GM23338 (cell line): ENCODE measurements around the gene KMT2E. TPM values are rescaled to one million over a fixed set of nuclear protein-coding genes. Genes with fewer than 3 reads are reported as not detected.

Experiments used
- ATAC-seq: fragments of 200-7000 bp; cut with Tn5 transposase; 3 replicates; pipeline ENCODE4 v1.9.1; 2020
- DNase-seq: peaks from one replicate; pipeline ENCODE4 v3.0.0-alpha.2; 2015; ENCODE audit warnings: low spot score
- H2AFZ ChIP-seq: fragments of 200-600 bp; sonication (generic); 2 replicates; pipeline ENCODE4 v1.8.0; 2016; ENCODE audit warnings: antibody characterized with exemption, mild to moderate bottlenecking, moderate library complexity
- H3F3A ChIP-seq: fragments of 200-600 bp; sonication (generic); replicated peaks from 2 replicates; pipeline ENCODE4 v1.8.0; 2017; ENCODE audit warnings: antibody characterized with exemption, mixed run types, low read depth
- H3K27ac ChIP-seq: fragments of 200-600 bp; sonication (generic); 2 replicates; pipeline ENCODE4 v1.6.1; 2016; ENCODE audit warnings: low read depth
- H3K27me3 ChIP-seq: fragments of 200-600 bp; sonication (generic); 2 replicates; pipeline ENCODE4 v1.8.0; 2016; ENCODE audit warnings: mild to moderate bottlenecking, mixed run types, moderate library complexity; ENCODE audit not compliant: insufficient read depth
- H3K36me3 ChIP-seq: fragments of 200-600 bp; sonication (generic); 2 replicates; pipeline ENCODE4 v1.8.0; 2016; ENCODE audit warnings: mild to moderate bottlenecking; ENCODE audit not compliant: insufficient read depth
- H3K4me1 ChIP-seq: fragments of 200-600 bp; sonication (generic); 2 replicates; pipeline ENCODE4 v1.8.0; 2016; ENCODE audit warnings: mild to moderate bottlenecking, moderate library complexity; ENCODE audit not compliant: insufficient read depth
- H3K4me2 ChIP-seq: fragments of 200-600 bp; sonication (generic); 2 replicates; pipeline ENCODE4 v1.7.1; 2017; ENCODE audit warnings: mixed run types
- H3K4me3 ChIP-seq: fragments of 200-600 bp; sonication (generic); 2 replicates; pipeline ENCODE4 v1.6.1; 2016; ENCODE audit warnings: mixed run types
- H3K79me2 ChIP-seq: fragments of 200-600 bp; sonication (generic); replicated peaks from 2 replicates; pipeline ENCODE4 v1.8.0; 2017; ENCODE audit warnings: mild to moderate bottlenecking; ENCODE audit not compliant: insufficient read depth
- H3K9me2 ChIP-seq: fragments of 200-600 bp; sonication (generic); 2 replicates; pipeline ENCODE4 v1.8.0; 2017; ENCODE audit not compliant: insufficient read depth
- H4K20me1 ChIP-seq: fragments of 200-600 bp; sonication (generic); replicated peaks from 2 replicates; pipeline ENCODE4 v1.8.0; 2017; ENCODE audit warnings: mild to moderate bottlenecking; ENCODE audit not compliant: insufficient read depth
- H3K27ac Mint-ChIP-seq: 2 replicates; pipeline ENCODE4 v1.8.0; 2020; ENCODE audit warnings: inconsistent platforms, mild to moderate bottlenecking, moderate library complexity, mixed read lengths
- H3K27me3 Mint-ChIP-seq: 3 replicates; pipeline ENCODE4 v1.8.0; 2022; ENCODE audit warnings: low read depth, mild to moderate bottlenecking, moderate library complexity, mixed read lengths, inconsistent platforms; ENCODE audit not compliant: insufficient read depth, poor library complexity
- H3K36me3 Mint-ChIP-seq: 3 replicates; pipeline ENCODE4 v1.8.0; 2021; ENCODE audit warnings: low read depth, mild to moderate bottlenecking, inconsistent platforms, moderate library complexity, mixed read lengths
- H3K4me1 Mint-ChIP-seq: 3 replicates; pipeline ENCODE4 v1.8.0; 2020; ENCODE audit warnings: mild to moderate bottlenecking, inconsistent platforms, mixed read lengths
- H3K4me3 Mint-ChIP-seq: 3 replicates; pipeline ENCODE4 v1.8.0; 2021; ENCODE audit warnings: moderate library complexity, mild to moderate bottlenecking, inconsistent platforms, mixed read lengths
- H3K9me3 Mint-ChIP-seq: 3 replicates; pipeline ENCODE4 v1.8.0; 2020; ENCODE audit warnings: moderate library complexity, mild to moderate bottlenecking, inconsistent platforms, mixed read lengths
- CREB1 ChIP-seq: fragments of 250-450 bp; sonication (Bioruptor Pico); IDR thresholded peaks from 2 replicates; pipeline ENCODE4 v1.5.0; 2020; ENCODE audit warnings: low read depth, mild to moderate bottlenecking, moderate library complexity
- EZH2 ChIP-seq: fragments of 200-600 bp; sonication (generic); IDR thresholded peaks from one replicate; pipeline ENCODE4 v1.8.0; 2017; ENCODE audit warnings: antibody characterized with exemption, mild to moderate bottlenecking, low read depth; ENCODE audit not compliant: unreplicated experiment
- EZH2phosphoT487 ChIP-seq: fragments of 200-600 bp; sonication (generic); IDR thresholded peaks from one replicate; pipeline ENCODE4 v1.8.1; 2018; ENCODE audit warnings: antibody characterized with exemption; ENCODE audit not compliant: unreplicated experiment
- JUNB ChIP-seq: IDR thresholded peaks from one replicate; pipeline ENCODE4 v1.6.1; 2016; ENCODE audit warnings: antibody characterized with exemption; ENCODE audit not compliant: unreplicated experiment
- NANOG ChIP-seq: IDR thresholded peaks from 2 replicates; pipeline ENCODE4 v1.6.1; 2016; ENCODE audit warnings: antibody characterized with exemption, borderline replicate concordance
- POLR2AphosphoS5 ChIP-seq: IDR thresholded peaks from 2 replicates; pipeline ENCODE4 v1.6.1; 2016; ENCODE audit warnings: antibody characterized with exemption, low read depth
- STAT1 ChIP-seq: IDR thresholded peaks from one replicate; pipeline ENCODE4 v1.6.1; 2016; ENCODE audit warnings: antibody characterized with exemption; ENCODE audit not compliant: unreplicated experiment
- ZNF114 ChIP-seq: fragments of 250-450 bp; sonication (Bioruptor Pico); IDR thresholded peaks from 2 replicates; pipeline ENCODE4 v1.5.0; 2020; ENCODE audit warnings: mild to moderate bottlenecking, moderate library complexity
- ZNF331 ChIP-seq: fragments of 250-450 bp; sonication (Bioruptor Pico); IDR thresholded peaks from 2 replicates; pipeline ENCODE4 v1.5.0; 2020; ENCODE audit warnings: low read depth, mild to moderate bottlenecking, moderate library complexity
- polyA plus RNA-seq: library from polyadenylated mRNA; unstranded; fragments of >200 nt; fragmentation: Nextera tagmentation; extraction: Ambion mirVana; gene quantifications from 2 replicates; pipeline ENCODE4 v1.2.1, GENCODE V29; 2016
- total RNA-seq: library from RNA; depleted of rRNA; stranded (reverse); fragments of >200 nt; shearing (Covaris generic); gene quantifications from 2 replicates; pipeline ENCODE4 v1.2.3, GENCODE V29; 2014
- TF ChIP-seq, protein P1 (sequence below): fragments of 250-450 bp; sonication (Bioruptor Pico); IDR thresholded peaks from 2 replicates; pipeline ENCODE4 v1.5.0; 2020; ENCODE audit warnings: mild to moderate bottlenecking, moderate library complexity
- TF ChIP-seq, protein P2 (sequence below): IDR thresholded peaks from 2 replicates; pipeline ENCODE4 v1.6.1; 2016; ENCODE audit warnings: antibody characterized with exemption
- TF ChIP-seq, protein P3 (sequence below), 2 experiments: fragments of 200-600 bp in 1 of 2; sonication (generic) in 1 of 2; conservative IDR thresholded peaks; 2 replicates each; pipeline versions ENCODE4 v1.5.1 to v1.6.1; 2016 to 2017; ENCODE audit warnings: antibody characterized with exemption in 2 of 2, low read depth in 2 of 2, mild to moderate bottlenecking in 2 of 2, moderate library complexity in 1 of 2
- TF ChIP-seq, protein P4 (sequence below): IDR thresholded peaks from one replicate; pipeline ENCODE4 v1.6.1; 2018; ENCODE audit warnings: antibody characterized with exemption; ENCODE audit not compliant: unreplicated experiment

KMT2E gene
- total and polyA plus RNA-seq, 2 experiments from 2014 or later, result 50.2 to 70.9 TPM

DNA sequence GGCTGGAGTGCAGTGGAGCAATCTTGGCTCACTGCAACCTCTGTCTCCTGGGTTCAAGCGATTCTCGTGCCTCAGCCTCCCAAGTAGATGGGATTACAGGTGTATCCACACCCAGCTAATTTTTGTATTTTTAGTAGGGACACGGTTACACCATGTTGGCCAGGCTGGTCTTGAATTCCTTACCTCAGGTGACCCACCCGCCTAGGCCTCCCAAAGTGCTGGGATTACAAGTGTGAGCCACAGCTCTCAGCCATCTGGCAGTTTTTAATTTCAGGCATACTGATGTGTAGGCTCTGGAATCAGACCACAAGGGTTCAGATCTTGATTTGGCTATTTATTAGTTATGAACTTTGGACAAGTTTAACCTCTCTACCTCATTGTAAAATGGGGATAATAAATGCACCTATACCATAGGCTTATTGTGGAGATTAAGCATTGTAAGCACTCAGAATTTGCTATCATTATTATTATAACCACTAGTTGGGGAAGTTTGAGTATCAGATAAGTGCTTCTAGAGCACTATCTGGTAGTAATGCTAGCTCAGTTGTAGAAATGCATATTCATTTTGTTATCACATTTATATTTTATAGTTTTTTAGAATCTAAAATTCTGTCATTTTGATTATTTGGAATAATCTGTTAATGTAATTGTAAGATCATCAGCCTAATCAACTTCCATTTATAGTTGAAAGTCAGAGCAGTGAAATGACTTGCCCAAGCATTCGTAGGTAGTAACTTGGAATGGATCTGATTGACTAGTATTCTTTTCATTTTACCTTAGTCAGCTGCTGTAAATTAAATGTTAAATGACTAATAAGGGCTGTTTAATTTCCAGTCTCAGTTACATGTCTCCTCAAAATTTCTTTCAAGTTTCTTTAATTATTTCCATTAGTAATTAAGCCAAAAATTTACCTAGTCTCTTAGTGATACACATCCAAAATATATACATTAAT is 22.5 kb downstream of the KMT2E start:
- H3K27me3 ChIP-seq, result no peaks in the 10 kb centered on the region
- no peak overlapping the region for H3K4me3 Mint-ChIP-seq
- no peak overlapping the region for H3K4me2 ChIP-seq
- 0 out of 2 replicates have a peak, but pooled peaks cover 4% of the 10 kb centered on the region for H3K36me3 ChIP-seq
- no peak overlapping the region for H3K27ac Mint-ChIP-seq
- no peak overlapping the region for H2AFZ ChIP-seq
- H3K27me3 Mint-ChIP-seq, result peaks cover 2% of the 10 kb centered on the region
- DNase-seq, result no peak
- H3K9me2 ChIP-seq, result no peaks in the 10 kb centered on the region
- peaks cover 8% of the 10 kb centered on the region; the same call in 2 of the 3 replicates for H3K36me3 Mint-ChIP-seq
- H3K4me1 Mint-ChIP-seq, result peaks cover 7% of the 10 kb centered on the region; the same call in 1 of the 3 replicates
- no peaks in the 10 kb centered on the region for H3K9me3 Mint-ChIP-seq
- no peak for TF ChIP-seq ZNF114 (CRISPR knock-in tag)
- TF ChIP-seq, protein P1, sequence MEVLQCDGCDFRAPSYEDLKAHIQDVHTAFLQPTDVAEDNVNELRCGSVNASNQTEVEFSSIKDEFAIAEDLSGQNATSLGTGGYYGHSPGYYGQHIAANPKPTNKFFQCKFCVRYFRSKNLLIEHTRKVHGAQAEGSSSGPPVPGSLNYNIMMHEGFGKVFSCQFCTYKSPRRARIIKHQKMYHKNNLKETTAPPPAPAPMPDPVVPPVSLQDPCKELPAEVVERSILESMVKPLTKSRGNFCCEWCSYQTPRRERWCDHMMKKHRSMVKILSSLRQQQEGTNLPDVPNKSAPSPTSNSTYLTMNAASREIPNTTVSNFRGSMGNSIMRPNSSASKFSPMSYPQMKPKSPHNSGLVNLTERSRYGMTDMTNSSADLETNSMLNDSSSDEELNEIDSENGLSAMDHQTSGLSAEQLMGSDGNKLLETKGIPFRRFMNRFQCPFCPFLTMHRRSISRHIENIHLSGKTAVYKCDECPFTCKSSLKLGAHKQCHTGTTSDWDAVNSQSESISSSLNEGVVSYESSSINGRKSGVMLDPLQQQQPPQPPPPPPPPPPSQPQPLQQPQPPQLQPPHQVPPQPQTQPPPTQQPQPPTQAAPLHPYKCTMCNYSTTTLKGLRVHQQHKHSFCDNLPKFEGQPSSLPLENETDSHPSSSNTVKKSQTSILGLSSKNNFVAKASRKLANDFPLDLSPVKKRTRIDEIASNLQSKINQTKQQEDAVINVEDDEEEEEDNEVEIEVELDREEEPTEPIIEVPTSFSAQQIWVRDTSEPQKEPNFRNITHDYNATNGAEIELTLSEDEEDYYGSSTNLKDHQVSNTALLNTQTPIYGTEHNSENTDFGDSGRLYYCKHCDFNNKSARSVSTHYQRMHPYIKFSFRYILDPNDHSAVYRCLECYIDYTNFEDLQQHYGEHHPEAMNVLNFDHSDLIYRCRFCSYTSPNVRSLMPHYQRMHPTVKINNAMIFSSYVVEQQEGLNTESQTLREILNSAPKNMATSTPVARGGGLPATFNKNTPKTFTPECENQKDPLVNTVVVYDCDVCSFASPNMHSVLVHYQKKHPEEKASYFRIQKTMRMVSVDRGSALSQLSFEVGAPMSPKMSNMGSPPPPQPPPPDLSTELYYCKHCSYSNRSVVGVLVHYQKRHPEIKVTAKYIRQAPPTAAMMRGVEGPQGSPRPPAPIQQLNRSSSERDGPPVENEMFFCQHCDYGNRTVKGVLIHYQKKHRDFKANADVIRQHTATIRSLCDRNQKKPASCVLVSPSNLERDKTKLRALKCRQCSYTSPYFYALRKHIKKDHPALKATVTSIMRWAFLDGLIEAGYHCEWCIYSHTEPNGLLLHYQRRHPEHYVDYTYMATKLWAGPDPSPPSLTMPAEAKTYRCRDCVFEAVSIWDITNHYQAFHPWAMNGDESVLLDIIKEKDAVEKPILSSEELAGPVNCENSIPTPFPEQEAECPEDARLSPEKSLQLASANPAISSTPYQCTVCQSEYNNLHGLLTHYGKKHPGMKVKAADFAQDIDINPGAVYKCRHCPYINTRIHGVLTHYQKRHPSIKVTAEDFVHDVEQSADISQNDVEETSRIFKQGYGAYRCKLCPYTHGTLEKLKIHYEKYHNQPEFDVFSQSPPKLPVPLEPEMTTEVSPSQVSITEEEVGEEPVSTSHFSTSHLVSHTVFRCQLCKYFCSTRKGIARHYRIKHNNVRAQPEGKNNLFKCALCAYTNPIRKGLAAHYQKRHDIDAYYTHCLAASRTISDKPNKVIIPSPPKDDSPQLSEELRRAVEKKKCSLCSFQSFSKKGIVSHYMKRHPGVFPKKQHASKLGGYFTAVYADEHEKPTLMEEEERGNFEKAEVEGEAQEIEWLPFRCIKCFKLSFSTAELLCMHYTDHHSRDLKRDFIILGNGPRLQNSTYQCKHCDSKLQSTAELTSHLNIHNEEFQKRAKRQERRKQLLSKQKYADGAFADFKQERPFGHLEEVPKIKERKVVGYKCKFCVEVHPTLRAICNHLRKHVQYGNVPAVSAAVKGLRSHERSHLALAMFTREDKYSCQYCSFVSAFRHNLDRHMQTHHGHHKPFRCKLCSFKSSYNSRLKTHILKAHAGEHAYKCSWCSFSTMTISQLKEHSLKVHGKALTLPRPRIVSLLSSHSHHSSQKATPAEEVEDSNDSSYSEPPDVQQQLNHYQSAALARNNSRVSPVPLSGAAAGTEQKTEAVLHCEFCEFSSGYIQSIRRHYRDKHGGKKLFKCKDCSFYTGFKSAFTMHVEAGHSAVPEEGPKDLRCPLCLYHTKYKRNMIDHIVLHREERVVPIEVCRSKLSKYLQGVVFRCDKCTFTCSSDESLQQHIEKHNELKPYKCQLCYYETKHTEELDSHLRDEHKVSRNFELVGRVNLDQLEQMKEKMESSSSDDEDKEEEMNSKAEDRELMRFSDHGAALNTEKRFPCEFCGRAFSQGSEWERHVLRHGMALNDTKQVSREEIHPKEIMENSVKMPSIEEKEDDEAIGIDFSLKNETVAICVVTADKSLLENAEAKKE (CRISPR knock-in tag), result no peak
- no peak for TF ChIP-seq EZH2
- no peak for TF ChIP-seq STAT1
- TF ChIP-seq ZNF331, result no peak
- TF ChIP-seq NANOG, result no peak
- TF ChIP-seq, protein P2, sequence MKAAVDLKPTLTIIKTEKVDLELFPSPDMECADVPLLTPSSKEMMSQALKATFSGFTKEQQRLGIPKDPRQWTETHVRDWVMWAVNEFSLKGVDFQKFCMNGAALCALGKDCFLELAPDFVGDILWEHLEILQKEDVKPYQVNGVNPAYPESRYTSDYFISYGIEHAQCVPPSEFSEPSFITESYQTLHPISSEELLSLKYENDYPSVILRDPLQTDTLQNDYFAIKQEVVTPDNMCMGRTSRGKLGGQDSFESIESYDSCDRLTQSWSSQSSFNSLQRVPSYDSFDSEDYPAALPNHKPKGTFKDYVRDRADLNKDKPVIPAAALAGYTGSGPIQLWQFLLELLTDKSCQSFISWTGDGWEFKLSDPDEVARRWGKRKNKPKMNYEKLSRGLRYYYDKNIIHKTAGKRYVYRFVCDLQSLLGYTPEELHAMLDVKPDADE, result no peak
- TF ChIP-seq JUNB, result no peak
- TF ChIP-seq, protein P3, sequence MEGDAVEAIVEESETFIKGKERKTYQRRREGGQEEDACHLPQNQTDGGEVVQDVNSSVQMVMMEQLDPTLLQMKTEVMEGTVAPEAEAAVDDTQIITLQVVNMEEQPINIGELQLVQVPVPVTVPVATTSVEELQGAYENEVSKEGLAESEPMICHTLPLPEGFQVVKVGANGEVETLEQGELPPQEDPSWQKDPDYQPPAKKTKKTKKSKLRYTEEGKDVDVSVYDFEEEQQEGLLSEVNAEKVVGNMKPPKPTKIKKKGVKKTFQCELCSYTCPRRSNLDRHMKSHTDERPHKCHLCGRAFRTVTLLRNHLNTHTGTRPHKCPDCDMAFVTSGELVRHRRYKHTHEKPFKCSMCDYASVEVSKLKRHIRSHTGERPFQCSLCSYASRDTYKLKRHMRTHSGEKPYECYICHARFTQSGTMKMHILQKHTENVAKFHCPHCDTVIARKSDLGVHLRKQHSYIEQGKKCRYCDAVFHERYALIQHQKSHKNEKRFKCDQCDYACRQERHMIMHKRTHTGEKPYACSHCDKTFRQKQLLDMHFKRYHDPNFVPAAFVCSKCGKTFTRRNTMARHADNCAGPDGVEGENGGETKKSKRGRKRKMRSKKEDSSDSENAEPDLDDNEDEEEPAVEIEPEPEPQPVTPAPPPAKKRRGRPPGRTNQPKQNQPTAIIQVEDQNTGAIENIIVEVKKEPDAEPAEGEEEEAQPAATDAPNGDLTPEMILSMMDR (conservative IDR thresholded peaks at IDR 0.05; ENCODE audit: low read depth in 2 of 2), result no peak
- TF ChIP-seq EZH2phosphoT487, result no peak
- TF ChIP-seq POLR2AphosphoS5, result no peak
- TF ChIP-seq CREB1 (CRISPR knock-in tag), result no peak
- TF ChIP-seq, protein P4, sequence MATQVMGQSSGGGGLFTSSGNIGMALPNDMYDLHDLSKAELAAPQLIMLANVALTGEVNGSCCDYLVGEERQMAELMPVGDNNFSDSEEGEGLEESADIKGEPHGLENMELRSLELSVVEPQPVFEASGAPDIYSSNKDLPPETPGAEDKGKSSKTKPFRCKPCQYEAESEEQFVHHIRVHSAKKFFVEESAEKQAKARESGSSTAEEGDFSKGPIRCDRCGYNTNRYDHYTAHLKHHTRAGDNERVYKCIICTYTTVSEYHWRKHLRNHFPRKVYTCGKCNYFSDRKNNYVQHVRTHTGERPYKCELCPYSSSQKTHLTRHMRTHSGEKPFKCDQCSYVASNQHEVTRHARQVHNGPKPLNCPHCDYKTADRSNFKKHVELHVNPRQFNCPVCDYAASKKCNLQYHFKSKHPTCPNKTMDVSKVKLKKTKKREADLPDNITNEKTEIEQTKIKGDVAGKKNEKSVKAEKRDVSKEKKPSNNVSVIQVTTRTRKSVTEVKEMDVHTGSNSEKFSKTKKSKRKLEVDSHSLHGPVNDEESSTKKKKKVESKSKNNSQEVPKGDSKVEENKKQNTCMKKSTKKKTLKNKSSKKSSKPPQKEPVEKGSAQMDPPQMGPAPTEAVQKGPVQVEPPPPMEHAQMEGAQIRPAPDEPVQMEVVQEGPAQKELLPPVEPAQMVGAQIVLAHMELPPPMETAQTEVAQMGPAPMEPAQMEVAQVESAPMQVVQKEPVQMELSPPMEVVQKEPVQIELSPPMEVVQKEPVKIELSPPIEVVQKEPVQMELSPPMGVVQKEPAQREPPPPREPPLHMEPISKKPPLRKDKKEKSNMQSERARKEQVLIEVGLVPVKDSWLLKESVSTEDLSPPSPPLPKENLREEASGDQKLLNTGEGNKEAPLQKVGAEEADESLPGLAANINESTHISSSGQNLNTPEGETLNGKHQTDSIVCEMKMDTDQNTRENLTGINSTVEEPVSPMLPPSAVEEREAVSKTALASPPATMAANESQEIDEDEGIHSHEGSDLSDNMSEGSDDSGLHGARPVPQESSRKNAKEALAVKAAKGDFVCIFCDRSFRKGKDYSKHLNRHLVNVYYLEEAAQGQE, result no peak
- H3K27ac ChIP-seq, result no peak overlapping the region
- peaks cover 100% of the 10 kb centered on the region for H3K79me2 ChIP-seq
- no peak overlapping the region for H3K4me3 ChIP-seq
- no peak for ATAC-seq
- H3K4me1 ChIP-seq, result peaks cover 3% of the 10 kb centered on the region; the same call in 1 of the 2 replicates
- 0 out of 2 replicates have a peak, but pooled peaks cover 3% of the 10 kb centered on the region for H3F3A ChIP-seq
- peaks cover 70% of the 10 kb centered on the region for H4K20me1 ChIP-seq
